Measurements from ENCODE around the gene BCL11A.

Gene BCL11A

DNA sequence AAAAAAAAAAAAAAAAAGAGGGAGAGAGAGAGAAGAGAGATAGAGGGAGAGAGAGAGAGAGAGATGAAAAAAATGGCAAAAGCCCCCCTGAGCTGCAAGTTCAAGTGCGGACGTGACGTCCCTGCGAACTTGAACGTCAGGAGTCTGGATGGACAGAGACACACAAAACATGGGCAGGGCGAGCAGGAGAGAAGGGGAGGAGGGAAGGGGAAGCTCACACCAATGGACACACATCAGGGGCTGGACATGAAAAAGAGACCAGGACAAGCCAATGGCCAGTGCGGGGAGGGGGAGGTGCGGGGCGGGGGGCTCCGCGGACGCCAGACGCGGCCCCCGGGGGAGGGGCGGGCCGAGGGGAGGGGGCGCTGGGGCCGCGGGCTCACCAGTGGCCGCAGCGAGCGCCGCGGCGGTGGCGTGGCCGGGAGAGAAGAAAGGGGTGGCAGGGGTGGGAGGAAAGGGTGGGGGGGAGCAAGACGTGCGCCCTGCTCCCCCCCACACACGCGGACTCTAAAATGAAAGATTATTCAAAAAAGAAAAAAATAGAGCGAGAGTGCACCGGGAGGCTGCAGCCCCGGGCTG is at the start of gene BCL11A:
TSS of gene BCL11A (minus strand) at position 160 of the 579 bp plus-strand sequence. CDS start 384 bp downstream, outside the sequence.
- DNase-seq, result no peak

DNA sequence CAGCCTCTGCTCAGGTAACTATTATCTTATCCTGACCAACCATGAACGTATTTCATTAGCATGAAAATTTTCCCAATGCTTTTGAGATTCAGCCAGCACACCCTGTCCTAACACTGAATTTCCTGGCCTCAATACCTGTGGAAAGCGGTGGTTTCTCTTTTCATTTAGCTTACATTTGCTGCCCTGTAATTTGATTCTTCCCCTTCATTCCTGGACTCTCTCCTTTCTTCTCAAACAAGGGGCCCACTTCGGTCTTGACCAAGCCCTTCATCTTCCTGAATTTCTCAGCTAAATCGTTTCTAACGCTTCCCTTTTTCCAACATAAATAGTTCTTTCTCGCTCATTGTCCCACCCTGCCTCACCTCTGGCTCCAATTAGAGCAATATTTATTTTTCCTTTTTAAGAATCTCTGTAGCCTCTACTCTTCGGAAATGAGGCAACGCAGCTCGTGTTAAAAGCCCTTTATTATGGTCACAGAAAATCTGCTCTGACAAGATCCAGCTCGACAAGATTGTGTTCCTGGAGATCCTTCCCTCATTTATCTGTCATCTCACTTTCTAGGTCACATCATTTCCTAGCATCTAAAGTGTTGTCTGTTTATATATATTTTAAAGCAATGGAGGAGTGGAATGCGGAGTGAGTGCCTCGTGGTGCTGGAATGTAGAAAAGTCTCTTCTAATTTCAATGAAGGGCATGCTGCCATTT is 49.5 kb upstream of the BCL11A start:
- no peak for DNase-seq

DNA sequence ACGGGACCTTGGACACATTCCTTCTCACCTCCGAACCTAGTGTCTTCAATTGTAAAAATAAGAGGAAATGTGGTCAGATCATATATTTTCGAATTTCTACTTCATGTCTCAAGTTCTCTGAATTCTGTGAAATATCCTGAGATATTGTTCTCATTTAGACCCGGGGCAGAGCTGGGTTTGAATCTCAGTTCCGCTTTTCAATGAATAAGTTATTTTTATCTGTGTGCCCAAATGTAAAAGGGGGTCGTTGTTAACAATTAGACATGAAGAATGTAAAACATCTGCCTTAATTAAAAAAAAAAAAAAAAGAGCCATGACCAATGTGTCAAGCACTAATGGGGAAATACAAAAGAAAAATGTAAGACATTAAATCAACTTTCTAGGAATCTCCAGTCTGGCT is 48.9 kb upstream of the BCL11A start:
- no peak for DNase-seq

DNA sequence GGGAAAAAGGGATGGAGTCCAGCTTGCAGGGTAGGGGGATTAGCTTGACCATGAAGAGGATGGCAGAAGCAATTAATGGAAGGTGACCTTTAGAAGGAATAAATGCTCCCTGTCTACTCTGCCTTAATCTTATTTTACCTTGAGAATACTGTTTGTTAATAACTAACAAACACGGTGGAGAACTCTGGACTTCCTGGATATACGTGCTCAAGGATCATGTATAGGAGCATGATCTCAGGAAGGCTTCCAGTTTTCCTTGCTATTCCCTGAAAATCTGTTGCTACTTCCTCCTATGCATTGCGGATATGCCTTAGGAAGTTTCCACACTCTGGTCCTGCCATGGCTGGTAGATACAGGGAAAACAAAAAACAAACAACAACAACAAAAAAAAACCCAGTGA is 44.8 kb upstream of the BCL11A start:
- DNase-seq, result no peak

DNA sequence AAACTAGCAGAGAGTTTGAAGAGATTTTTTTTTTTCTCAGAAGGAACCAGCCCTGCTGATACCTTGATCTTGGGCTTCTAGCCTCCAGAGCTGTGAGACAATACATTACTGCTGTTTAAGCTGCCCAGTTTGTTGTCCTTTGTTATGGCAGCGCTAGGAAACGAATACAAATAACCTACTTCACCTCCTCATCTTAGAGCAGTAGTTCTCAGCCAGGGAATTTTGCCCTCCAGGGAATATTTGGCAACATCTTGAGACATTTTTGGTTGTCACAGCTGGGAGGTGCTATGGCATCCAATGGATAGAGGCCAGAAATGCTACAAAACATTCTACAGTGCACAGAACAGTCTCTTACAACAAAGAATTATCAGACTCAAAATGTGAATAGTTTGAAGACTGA is 43.9 kb upstream of the BCL11A start:
- no peak for DNase-seq

DNA sequence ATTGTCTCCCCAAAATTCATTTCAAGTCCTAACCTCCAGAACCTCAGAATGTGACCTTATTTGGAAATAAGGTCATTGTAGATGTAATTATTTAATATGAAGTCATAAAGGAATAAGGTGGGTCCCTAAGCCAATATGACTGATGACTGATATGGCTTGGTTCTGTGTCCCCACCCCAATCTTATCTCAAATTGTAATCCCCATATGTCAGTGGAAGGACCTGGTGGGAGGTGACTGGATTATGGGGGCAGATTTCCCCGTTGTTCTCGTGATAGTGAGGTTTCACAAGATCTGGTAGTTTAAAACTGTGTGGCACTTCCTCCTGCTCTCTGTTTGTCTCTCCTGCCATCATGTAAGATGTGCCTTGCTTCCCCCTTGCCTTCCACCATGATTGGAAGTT is 43.0 kb upstream of the BCL11A start:
- no peak for DNase-seq

DNA sequence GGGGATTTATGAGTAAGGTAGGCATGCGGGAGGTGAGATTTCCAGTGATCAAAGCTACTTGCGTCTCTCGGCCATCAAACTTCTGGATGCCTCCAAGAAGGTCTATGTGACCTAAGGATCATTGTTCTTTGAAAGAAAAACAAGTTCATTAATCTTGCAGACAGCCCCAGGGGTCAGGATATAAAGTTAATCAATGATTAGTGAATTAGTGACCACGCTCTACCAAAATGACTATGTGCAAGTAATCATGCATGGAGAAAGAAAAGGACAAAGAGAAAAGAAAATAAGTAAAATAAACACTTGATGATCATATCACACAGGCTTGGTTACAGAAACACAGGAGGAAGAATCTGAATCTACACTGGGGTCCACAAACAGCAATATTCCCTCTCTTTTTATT is 42.5 kb upstream of the BCL11A start:
- DNase-seq, result no peak

DNA sequence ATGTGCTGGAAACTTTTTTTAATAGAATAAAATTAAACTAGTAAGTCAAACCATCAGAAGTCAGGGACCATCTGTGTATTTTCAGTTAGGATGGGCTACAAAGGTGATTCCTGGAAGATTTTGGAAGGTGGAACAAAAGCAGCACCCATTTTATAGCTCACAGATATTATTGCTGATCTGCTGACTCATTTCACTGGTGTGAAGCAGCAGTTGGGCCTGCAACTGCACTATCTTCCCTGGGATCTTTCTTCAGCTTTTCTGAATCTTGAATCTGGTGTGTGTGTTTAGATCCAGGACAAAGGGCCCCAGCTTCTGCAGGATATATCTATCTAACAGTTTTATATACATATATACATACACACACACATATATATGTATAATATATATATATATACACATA is 35.6 kb upstream of the BCL11A start:
- no peak for DNase-seq

DNA sequence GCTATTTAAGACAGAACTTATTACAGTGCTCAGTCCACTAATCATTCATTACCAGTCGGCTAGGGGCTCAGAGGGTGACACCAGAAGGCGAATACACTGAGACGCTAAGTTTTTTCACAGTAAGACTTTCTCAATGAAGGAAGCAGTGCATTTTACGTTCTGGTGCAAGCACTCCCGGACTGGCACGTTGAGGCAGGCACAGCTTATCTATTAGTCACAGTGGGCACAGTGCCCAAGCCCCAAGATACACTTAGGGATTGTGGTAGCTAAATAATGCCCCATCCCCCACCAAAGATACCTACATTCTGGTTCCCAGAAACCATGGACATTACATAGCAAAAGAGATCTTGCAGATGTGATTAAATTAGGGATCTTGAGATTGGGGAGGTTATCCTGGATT is 32.6 kb upstream of the BCL11A start:
- DNase-seq, result no peak

DNA sequence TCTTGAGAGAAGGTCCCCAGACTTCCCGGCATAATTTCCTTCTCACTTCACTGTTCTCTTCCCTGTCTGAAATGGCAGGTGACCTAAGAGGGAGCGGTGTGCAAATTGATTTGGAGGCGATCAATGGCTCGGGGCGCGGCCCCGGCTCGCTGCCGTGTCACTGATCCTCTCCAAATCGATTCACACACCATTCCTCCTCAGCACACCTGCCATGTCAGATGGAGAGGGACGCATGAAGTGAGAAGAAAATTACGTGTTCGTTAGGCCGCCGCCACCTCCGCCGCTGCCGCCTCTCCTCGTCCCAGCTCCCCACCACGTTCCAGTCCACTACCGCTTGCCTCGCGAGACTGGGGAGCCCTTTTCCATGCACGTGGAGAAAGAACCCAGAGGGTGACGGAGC is 31.8 kb upstream of the BCL11A start:
- DNase-seq, result no peak

DNA sequence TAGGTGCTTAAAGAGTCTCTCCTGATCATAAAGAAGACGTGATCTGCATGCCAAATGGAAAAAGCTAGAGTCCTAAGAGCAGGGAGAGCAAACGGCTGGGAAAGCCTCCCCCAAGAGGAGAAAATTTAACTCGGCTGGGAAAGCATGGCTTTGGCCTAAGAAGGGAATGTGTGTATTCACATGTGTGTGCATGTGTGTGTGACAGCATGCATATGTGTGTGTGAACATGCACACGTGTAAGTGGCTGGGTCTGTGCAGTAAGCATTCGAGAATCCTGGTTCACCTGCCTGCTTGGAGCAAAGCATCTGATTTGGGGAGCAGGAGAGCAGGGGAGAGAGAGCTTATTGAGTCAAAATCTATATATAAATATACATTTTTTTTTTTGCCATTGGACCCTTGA is 30.1 kb upstream of the BCL11A start:
- no peak for DNase-seq

DNA sequence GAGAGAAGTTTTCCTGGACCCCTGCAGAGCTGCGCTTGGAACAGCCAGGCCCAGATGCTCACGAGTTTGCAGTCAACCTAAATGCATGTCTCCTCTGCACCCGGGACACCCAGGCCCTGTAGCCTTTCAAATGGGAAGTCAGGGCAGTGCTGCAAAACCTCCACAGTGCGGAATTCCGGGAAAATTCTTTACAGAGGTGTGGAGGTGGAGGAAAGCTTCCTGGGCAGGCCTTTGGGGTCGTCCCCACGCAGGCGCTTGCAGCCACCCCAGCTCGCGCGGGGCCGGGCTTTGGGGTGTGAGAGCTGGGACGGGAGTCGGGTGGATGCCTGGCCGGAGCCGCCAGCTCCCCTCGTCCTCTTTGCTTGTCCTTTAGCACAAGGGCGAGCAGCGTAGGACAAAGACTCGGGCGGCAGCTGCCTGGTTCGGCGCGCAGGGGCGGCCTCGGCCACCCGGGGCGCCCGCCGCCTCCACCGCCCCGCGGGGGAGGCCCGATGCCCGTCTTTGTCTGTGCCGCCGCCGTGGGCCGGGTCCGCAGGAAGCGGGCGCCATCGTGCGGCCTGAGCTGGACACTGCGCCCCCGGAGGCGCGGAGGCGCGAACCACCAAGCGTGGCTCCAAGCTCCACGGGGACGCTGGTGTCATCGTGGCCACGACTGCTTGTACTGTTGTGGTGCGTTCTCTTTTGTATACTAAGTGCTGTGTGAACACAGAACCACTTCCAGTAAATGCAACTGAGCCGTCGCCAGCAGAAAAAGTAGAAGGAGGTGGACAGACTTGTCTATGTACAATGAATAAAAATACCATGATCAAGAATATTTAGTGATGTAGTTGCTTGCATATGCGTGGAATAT is 28.2 kb upstream of the BCL11A start:
- no peak for DNase-seq

DNA sequence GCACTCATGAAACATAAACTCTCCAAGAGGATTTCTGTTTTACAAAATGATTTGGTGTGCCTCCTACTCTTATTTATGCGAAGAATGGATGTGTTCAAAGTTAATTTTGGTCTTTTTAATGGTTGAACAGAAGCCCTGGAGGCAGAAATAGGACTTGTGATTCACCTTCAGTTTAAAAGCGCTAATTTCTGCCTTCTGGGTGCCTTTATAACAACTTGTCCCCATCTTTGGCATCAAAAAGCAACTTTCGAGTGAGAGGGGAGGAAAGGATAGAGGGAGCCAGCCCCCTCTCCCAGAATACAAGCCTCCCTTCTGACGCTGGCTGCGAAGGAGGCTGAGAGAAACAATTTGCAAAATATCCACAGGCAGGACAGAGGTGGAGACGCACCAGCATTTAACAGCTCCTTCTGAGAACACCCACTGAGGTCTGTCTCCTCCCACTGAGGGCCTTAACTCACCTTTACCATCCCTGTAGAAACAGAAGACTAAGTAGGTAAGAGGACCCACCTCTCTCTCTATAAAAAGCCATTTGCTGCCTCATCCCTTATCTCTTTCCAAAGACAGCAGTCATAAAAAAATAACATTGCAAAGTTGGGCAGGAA is 24.3 kb upstream of the BCL11A start:
- no peak for DNase-seq

DNA sequence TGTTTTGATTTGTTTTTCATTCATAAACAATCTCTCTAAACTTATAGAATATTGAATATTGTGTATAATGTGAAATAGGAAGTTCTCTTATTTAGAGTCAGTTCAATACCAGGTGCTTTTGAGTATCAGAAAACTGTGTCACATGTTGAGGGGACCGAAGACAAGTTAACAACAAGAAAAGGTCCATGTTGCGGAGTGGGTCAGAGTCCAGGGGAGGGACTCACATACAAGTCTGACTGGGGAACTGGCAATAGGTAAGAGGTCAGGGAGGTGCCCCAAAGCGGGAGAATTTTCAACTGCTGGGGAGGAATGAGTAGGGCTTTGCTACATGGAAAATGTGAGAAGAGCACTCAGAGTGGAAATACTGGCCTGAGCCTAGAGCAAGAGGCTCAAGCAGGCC is 19.8 kb upstream of the BCL11A start:
- DNase-seq, result no peak

DNA sequence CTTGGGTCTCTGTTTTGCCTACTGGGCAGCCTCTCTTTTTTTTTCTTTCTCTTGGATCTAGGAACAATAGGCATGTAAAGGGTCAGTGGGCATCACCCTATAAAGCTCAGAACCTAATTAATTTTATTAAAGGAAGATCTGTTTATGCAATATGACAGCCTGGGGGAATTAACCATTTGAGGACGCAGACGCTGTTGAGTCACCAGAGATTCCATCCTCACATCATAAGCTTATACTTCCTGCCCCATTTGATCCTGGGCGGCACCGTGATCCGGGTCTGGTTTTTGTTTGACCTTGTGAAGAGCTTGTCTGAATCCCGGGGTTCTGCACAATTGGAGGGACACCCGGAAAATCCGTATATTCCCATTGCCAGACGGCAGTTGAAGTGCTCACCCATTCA is 16.8 kb upstream of the BCL11A start:
- DNase-seq, result no peak

DNA sequence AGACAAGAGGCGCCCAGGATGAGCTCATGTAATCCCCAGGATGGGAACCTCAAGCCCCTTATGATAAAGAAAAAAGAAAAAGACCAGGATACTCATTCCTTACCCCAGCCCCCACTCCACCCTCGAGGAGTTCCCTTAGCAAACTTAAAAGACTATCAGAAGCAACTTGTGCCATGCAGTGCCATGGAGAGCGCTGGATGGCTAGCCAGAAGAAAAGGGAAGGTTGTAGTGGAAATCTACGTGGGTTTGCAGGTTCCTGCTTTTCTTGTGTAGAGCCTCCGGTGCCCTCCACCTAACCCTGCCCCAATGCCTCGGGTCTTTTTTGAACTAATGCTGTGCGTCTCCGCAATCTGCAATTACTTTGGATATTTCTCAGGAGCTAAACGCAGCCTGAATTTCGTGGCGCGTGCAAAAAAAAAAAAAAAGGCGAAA is 16.2 kb upstream of the BCL11A start:
- no peak for DNase-seq

DNA sequence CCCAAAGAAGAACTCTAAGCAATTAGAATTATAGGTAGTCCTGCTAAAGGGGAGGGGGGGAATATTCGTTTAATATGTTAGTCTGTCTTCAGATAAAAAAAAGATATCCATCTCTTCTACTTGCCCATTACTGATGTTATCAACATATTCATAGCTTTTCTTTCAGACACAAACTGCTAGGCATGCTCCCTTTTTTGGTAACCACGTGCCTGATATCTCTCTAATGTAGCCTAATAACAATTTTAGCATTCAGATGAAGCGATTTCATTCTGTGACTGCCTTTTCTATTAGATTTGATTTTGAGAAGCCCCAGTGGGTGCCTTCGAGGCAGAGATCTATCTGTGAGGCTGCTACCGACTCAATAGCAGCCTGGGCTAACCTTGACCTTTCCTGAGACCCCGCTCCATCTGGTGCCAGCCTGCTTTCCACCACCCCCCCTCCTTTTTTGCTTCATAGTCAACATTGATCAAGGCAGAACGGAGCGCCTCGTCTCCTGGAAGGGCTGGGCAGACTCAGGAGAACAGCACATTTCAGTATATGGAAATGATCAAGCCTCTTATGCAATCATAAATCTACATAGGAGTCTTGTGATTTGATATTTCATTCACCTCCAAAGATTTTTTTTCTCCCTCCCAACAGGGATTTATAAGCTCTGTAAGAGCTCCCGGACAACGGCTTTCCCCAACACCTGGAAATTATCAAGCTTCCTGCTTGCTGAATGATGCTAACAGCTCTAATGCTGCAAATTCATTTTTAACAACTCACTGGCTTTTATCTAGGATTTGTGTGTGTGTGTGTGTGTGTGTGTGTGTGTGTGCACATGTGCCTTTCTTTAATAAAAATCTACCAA is 14.7 kb upstream of the BCL11A start:
- no peak for DNase-seq

DNA sequence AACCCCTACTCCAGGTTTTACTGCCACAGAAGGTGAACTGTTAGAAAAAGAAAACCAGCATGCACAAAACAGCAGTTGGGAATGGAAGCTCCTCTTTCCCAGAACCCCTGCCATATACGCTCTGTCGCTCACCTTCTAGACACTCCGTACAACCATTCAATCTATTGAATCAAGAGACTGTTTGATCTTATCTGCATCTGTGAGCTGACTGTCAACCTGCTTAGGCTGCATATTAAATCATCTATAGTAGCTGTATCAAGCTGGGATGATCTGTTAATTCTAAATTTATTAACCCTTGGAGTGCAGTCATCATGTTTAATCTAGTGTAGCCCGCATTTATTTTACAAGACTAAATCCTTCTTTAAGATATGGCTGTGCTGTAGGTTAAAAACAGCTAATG is 13.6 kb upstream of the BCL11A start:
- no peak for DNase-seq

DNA sequence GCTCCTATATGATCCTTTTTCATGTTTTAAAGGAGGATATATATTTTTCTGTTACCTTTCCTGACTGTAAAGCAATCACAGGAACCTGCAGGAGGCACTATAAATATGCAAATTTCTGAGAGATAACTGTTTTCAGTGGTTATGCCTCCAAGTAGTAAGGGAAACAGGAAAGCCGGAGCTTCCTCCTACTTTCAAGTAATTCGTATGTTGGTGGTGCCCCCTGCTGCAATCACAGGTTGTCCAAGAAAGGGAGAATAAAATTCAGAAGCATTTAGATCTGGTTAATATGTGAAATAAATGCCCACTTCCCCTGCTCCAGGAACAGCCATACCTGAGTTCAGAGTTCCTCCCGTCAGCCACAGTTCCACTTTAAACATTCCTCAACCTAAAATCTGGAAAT is 12.0 kb upstream of the BCL11A start:
- no peak for DNase-seq

DNA sequence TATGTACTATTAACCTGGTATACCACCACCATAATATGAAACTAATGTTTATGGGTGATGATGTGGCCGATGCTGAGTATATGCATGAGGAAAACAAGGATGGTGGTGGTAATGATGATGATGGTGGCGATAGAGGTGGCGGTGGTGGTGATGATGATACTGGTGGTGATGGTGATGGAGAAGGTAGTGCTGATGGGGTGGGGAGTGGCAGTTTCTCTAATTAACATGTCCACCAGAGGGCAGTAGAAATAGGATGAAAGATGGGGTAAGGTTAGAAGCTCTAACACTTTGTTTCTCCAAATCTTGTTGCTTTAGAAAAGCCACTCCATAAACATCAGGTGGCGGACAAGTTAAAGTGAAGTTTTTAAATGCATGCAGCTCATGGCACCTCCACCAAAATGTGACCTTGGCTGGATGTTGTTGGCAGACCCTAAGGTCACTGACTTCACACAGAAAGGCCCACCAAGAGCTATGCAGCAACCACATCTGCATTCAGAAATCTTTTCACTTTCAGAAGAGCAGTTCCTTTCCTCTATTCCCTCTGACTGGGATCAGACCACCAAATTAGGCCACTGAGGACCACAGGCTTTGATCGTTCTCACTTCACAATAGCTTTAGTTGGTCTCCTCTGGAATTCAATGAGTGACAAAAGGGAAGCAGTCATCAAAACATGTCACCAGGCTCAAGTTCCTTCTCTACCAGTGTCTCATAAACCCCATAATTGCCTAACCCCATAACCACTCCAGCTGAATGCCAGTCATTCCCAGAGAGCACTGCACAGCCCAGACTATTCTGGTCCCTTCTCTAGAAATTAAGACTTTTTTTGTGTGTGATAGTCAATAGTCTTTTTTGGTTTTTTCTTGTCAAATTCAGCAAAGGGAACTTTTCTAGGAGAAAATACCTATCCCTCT is 7.5 kb upstream of the BCL11A start:
- DNase-seq, result no peak

DNA sequence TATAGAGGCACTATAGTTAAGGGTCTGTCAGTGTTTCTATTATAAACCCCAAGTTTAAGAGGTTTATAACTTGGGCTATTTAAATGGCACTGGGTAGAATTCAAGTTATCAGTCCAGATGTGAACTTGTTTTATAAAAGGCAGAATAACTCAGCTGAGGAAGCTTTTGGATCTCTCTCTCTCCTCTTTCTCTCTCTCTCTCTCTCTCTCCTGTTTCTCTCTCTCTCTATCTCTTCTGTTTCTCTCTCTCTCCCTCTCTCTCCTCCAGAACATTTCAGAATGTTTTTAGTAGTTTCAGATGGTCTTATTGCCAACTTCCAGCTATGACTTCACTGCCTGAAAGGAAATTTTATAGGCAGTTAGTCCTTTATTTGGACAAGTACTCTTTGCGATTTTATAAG is 6.4 kb upstream of the BCL11A start:
- no peak for DNase-seq

DNA sequence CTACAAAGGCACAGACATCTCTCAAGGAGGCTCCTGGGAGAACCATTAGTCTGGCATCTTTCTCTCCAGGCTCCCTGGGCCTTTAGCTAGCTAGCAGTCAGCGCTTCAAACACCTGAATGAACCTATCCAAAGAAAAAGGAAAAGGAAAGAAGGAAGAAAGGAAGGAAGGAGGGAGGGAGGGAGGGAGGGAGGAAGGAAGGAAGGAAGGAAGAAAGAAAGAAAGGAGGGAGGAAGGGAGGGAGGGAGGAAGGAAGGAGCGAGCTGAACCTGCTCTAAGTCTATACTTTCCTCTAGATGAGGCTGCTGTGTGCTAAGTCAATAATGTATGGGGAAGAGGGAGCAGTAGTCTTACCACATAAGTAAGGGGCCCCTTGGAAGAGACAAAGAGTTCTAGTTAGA is 5.1 kb upstream of the BCL11A start:
- DNase-seq, result no peak
